GM23248 (cell line): Measurements from ENCODE around the gene SGMS1.

Experiments used
- EZH2 ChIP-seq: fragments of 200-600 bp; sonication (generic); IDR thresholded peaks from 2 replicates; pipeline ENCODE4 v1.6.1; 2018; ENCODE audit warnings: antibody characterized with exemption, mild to moderate bottlenecking; ENCODE audit not compliant: insufficient read depth, poor library complexity, severe bottlenecking
- EZH2phosphoT487 ChIP-seq: fragments of 200-600 bp; sonication (generic); IDR thresholded peaks from 2 replicates; pipeline ENCODE4 v1.6.1; 2018; ENCODE audit warnings: antibody characterized with exemption, moderate library complexity, mild to moderate bottlenecking, low read depth; ENCODE audit not compliant: insufficient read depth

- TF ChIP-seq EZH2 (no peak), EZH2phosphoT487 (no peak)
Measured at GRCh38 chr10:50490241-50490640, 133.5 kb downstream of the SGMS1 start.
